Measurements from ENCODE around the gene PPP1R12A.
"Not testable (repeated sequence)": the region's sequence is repeated elsewhere in the genome, so short reads cannot be mapped to it uniquely, and the experiment has no call there.

Gene PPP1R12A

GRCh38 chr12:79935021-79935623 lies at the start of gene PPP1R12A:
PPP1R12A (minus strand) TSS chr12:79935097; CDS start chr12:79934931, 166 bp downstream.
- TF ChIP-seq, protein P1, sequence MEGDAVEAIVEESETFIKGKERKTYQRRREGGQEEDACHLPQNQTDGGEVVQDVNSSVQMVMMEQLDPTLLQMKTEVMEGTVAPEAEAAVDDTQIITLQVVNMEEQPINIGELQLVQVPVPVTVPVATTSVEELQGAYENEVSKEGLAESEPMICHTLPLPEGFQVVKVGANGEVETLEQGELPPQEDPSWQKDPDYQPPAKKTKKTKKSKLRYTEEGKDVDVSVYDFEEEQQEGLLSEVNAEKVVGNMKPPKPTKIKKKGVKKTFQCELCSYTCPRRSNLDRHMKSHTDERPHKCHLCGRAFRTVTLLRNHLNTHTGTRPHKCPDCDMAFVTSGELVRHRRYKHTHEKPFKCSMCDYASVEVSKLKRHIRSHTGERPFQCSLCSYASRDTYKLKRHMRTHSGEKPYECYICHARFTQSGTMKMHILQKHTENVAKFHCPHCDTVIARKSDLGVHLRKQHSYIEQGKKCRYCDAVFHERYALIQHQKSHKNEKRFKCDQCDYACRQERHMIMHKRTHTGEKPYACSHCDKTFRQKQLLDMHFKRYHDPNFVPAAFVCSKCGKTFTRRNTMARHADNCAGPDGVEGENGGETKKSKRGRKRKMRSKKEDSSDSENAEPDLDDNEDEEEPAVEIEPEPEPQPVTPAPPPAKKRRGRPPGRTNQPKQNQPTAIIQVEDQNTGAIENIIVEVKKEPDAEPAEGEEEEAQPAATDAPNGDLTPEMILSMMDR (IDR thresholded peaks at IDR 0.05; ENCODE audit: low read length, missing control alignments) = no peak
- peak; percentile 98 for DNase-seq (ENCODE audit: low read depth)
- H3K4me3 ChIP-seq (replicated peaks; ENCODE audit: low read depth, low read length) = peak within 1 kb of the TSS; percentile 95

DNA sequence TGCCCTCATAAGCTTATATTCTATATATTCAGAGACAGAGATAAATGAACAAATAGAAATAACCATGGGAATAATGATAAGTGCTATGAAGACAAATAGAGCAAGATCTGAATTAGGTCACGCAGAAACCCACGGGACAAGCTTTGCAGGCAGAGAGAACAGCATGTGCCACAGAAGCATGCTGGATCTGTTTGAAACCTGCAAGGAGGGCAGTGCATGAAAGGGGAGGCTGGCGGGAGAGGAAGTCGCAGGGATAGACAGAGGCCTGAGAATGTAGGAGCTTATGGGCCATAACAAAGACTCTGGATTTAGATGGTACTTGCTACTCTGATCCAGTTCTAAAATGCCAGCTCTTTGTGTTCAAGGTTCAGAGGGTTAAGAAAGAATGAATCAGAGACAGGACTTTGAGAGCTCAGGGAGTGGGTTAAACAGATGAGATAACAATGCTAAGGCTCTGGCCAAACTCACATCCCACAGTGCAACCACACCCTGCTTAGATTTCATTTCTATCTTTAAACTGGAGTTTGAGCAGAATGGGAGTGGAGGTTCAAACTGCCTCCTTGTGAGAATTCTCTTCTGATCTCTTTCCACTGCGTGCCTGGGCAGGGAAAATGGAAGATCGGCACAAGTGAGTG lies 49.2 kb upstream of the PPP1R12A start:
- H3K4me3 ChIP-seq (replicated peaks; ENCODE audit: low read depth, low read length) = no peak overlapping the region
- peak; percentile 45 for DNase-seq (ENCODE audit: low read depth)
- TF ChIP-seq, protein P1 (IDR thresholded peaks at IDR 0.05; ENCODE audit: low read length, missing control alignments) = no peak

DNA sequence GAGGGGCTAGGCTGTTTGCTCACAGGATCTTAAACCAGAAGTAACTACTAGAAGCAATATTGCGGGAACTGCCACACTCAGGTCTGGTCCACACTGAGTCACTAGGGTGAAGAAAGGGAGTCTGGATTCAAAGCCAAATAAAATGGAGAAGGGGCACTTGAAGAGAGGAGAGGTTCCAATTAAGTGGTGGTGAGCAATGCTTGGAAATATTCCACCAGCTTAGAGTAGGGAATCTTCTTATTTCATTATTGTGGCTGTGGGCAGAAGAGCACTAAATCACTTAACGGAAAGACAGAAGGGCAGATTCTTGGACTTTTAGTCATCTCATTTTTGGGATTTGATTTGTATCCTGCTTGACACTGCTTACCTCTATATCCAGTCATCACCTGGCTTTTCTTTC lies 48.6 kb upstream of the PPP1R12A start:
- DNase-seq (ENCODE audit: low read depth) = peak; percentile 51
- TF ChIP-seq, protein P1 (IDR thresholded peaks at IDR 0.05; ENCODE audit: low read length, missing control alignments) = no peak
- no peak overlapping the region for H3K4me3 ChIP-seq (replicated peaks; ENCODE audit: low read depth, low read length)

GRCh38 chr12:79982086-79983062 lies 47.5 kb upstream of the PPP1R12A start:
- no peak for DNase-seq (ENCODE audit: low read depth)
- TF ChIP-seq, protein P1 (IDR thresholded peaks at IDR 0.05; ENCODE audit: low read length, missing control alignments) = no peak
- no peak overlapping the region for H3K4me3 ChIP-seq (replicated peaks; ENCODE audit: low read depth, low read length)

DNA sequence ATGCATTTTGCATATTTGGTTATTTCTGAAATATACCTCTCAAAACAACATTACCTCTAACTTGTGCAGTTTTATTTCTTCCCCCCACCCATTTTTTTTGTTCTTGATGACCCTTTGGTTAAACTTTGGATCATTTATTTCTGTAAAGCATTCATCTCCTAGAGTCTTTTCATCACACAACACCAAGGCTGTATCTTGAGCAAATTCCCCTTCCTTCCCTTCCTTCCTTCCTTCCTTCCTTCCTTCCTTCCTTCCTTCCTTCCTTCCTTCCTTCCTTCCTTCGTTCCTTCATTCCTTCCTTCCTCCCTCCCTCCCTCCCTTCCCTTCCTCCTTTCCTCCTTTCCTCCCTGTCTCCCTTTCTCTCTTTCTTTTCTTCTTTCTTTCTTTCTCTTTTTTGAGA lies 43.8 kb upstream of the PPP1R12A start:
- DNase-seq (ENCODE audit: low read depth) = no peak
- H3K4me3 ChIP-seq (replicated peaks; ENCODE audit: low read depth, low read length) = no peak overlapping the region
- TF ChIP-seq, protein P1 (IDR thresholded peaks at IDR 0.05; ENCODE audit: low read length, missing control alignments) = no peak

- not testable (repeated sequence) for DNase-seq (ENCODE audit: low read depth); H3K4me3 ChIP-seq (replicated peaks; ENCODE audit: low read depth, low read length)
Measured at GRCh38 chr12:79977856-79978460, 43.1 kb upstream of the PPP1R12A start.

GRCh38 chr12:79975143-79975542 lies 40.2 kb upstream of the PPP1R12A start:
- no peak overlapping the region for H3K4me3 ChIP-seq (replicated peaks; ENCODE audit: low read depth, low read length)
- TF ChIP-seq, protein P1 (IDR thresholded peaks at IDR 0.05; ENCODE audit: low read length, missing control alignments) = no peak
- DNase-seq (ENCODE audit: low read depth) = no peak
